H1 (cell line): ENCODE measurements around the gene ELP1. TPM values are rescaled to one million over a fixed set of nuclear protein-coding genes. Genes with fewer than 3 reads are reported as not detected.

Experiments used
- BCL11A ChIP-seq, 2 experiments: IDR thresholded peaks; one replicate each; pipeline ENCODE4 v1.6.1; 2011; ENCODE audit warnings: low read depth in 2 of 2, low read length in 2 of 2, mild to moderate bottlenecking in 2 of 2
- TEAD4 ChIP-seq: IDR thresholded peaks from 2 replicates; pipeline ENCODE4 v1.6.1; 2012; ENCODE audit warnings: low read depth, low read length, inconsistent platforms, mixed read lengths
- polyA plus RNA-seq, 7 experiments: library from polyadenylated mRNA; depleted of rRNA in 3 of 7; stranded (reverse) in 5 of 7; unstranded in 2 of 7; fragments of >200 nt in 5 of 7; fragments of 200-250 nt in 2 of 7; gene quantifications; 1 replicate in 5 of 7; 2 replicates in 1 of 7; 4 replicates in 1 of 7; pipeline versions ENCODE4 v1.2.1 to v1.2.3, GENCODE V29; 2011 to 2013; ENCODE audit warnings: missing spikeins in 2 of 7, mixed read lengths in 2 of 7
- total RNA-seq: library from RNA; stranded (reverse); fragmentation: NEBNext Ultra II Directional; extraction: Animal tissue kit (Norgen Biotek cat#: 25700); gene quantifications from 2 replicates; pipeline ENCODE4 v1.2.1, GENCODE V29; 2021

Gene ELP1
- total and polyA plus RNA-seq, 2 of the 8 experiments (the other 6 are each of a cell fraction or from before 2014, with no cell fraction given): 13.9 to 31.3 TPM

GRCh38 chr9:108963459-108964143 is 29.7 kb upstream of the ELP1 start (continued):
- TF ChIP-seq TEAD4 (no peak), BCL11A (IDR thresholded peaks at IDR 0.05; ENCODE audit: low read depth in 2 of 2, low read length in 2 of 2) (no peak)
